ENCODE measurements around the gene CPED1.
A peak's percentile ranks its signal among the peaks of the same experiment; 100 is the strongest.

The CPED1 gene

DNA sequence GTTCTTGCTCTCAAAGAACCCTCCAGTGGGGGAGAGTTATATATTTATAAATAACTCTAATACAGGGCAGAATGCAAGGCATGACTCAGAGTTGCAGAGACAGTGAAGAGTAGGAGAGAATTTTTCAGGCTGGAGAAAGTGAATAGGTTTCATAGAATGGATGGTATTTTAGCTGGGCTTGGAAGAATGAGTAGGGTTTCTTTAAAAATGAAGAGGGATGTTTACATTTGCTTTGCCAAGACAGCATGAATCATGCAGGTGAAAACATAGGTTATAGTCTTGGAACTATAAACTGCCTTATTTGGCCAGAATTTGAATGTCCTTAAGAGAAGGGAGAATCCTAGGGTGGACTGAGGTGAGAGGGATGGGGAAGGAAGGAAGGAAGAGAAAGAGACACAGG is 124.8 kb downstream of the CPED1 start:
- TF ChIP-seq ZNF565 (CRISPR knock-in tag; conservative IDR thresholded peaks at IDR 0.05; ENCODE audit: low read depth) (no peak), ZNF70 (CRISPR knock-in tag; IDR thresholded peaks at IDR 0.05) (no peak), TCF4 (CRISPR knock-in tag; IDR thresholded peaks at IDR 0.05; ENCODE audit: borderline replicate concordance) (no peak), POU6F1 (CRISPR knock-in tag; IDR thresholded peaks at IDR 0.05; ENCODE audit: borderline replicate concordance, low read depth) (no peak), ESRRG (CRISPR knock-in tag; IDR thresholded peaks at IDR 0.05) (no peak), BACH2 (CRISPR knock-in tag; IDR thresholded peaks at IDR 0.05; ENCODE audit: borderline replicate concordance) (no peak), CREB5 (CRISPR knock-in tag; IDR thresholded peaks at IDR 0.05; ENCODE audit: low read depth) (no peak), ISL1 (CRISPR knock-in tag; IDR thresholded peaks at IDR 0.05) (no peak)
- TF ChIP-seq, protein P1, sequence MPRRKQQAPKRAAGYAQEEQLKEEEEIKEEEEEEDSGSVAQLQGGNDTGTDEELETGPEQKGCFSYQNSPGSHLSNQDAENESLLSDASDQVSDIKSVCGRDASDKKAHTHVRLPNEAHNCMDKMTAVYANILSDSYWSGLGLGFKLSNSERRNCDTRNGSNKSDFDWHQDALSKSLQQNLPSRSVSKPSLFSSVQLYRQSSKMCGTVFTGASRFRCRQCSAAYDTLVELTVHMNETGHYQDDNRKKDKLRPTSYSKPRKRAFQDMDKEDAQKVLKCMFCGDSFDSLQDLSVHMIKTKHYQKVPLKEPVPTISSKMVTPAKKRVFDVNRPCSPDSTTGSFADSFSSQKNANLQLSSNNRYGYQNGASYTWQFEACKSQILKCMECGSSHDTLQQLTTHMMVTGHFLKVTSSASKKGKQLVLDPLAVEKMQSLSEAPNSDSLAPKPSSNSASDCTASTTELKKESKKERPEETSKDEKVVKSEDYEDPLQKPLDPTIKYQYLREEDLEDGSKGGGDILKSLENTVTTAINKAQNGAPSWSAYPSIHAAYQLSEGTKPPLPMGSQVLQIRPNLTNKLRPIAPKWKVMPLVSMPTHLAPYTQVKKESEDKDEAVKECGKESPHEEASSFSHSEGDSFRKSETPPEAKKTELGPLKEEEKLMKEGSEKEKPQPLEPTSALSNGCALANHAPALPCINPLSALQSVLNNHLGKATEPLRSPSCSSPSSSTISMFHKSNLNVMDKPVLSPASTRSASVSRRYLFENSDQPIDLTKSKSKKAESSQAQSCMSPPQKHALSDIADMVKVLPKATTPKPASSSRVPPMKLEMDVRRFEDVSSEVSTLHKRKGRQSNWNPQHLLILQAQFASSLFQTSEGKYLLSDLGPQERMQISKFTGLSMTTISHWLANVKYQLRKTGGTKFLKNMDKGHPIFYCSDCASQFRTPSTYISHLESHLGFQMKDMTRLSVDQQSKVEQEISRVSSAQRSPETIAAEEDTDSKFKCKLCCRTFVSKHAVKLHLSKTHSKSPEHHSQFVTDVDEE (CRISPR knock-in tag; IDR thresholded peaks at IDR 0.05): no peak
- ATAC-seq: peak; percentile 64; the same call in 2 of the 3 replicates

GRCh38 chr7:121116396-121116795 is 127.9 kb downstream of the CPED1 start:
- TF ChIP-seq RARB (CRISPR knock-in tag; IDR thresholded peaks at IDR 0.05) (no peak), GLIS3 (CRISPR knock-in tag; IDR thresholded peaks at IDR 0.05) (no peak), ZNF70 (CRISPR knock-in tag; IDR thresholded peaks at IDR 0.05) (no peak), POU6F1 (CRISPR knock-in tag; IDR thresholded peaks at IDR 0.05; ENCODE audit: borderline replicate concordance, low read depth) (no peak), CREB5 (CRISPR knock-in tag; IDR thresholded peaks at IDR 0.05; ENCODE audit: low read depth) (no peak), TCF4 (CRISPR knock-in tag; IDR thresholded peaks at IDR 0.05; ENCODE audit: borderline replicate concordance) (no peak), OSR1 (CRISPR knock-in tag; IDR thresholded peaks at IDR 0.05) (no peak), ARNTL (CRISPR knock-in tag; IDR thresholded peaks at IDR 0.05; ENCODE audit: borderline replicate concordance, low read depth) (no peak), PPARA (CRISPR knock-in tag; IDR thresholded peaks at IDR 0.05; ENCODE audit: borderline replicate concordance) (no peak), ZNF565 (CRISPR knock-in tag; conservative IDR thresholded peaks at IDR 0.05; ENCODE audit: low read depth) (no peak)
- TF ChIP-seq, protein P2, sequence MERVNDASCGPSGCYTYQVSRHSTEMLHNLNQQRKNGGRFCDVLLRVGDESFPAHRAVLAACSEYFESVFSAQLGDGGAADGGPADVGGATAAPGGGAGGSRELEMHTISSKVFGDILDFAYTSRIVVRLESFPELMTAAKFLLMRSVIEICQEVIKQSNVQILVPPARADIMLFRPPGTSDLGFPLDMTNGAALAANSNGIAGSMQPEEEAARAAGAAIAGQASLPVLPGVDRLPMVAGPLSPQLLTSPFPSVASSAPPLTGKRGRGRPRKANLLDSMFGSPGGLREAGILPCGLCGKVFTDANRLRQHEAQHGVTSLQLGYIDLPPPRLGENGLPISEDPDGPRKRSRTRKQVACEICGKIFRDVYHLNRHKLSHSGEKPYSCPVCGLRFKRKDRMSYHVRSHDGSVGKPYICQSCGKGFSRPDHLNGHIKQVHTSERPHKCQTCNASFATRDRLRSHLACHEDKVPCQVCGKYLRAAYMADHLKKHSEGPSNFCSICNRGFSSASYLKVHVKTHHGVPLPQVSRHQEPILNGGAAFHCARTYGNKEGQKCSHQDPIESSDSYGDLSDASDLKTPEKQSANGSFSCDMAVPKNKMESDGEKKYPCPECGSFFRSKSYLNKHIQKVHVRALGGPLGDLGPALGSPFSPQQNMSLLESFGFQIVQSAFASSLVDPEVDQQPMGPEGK (CRISPR knock-in tag; IDR thresholded peaks at IDR 0.05; ENCODE audit: borderline replicate concordance): no peak
- TF ChIP-seq, protein P1 (CRISPR knock-in tag; IDR thresholded peaks at IDR 0.05): no peak
- no peak for ATAC-seq

Measured in SK-N-SH treated with all-trans-retinoic acid at 6 μM for 48 hours (cell line).